COR-L47 (cell line): Measurements from ENCODE around the gene AGPAT3.

ENCODE experiments used
- DNase-seq: peaks from one replicate; lab custom pipeline; 2025; lab: John Stamatoyannopoulos, UW

The AGPAT3 gene

DNA sequence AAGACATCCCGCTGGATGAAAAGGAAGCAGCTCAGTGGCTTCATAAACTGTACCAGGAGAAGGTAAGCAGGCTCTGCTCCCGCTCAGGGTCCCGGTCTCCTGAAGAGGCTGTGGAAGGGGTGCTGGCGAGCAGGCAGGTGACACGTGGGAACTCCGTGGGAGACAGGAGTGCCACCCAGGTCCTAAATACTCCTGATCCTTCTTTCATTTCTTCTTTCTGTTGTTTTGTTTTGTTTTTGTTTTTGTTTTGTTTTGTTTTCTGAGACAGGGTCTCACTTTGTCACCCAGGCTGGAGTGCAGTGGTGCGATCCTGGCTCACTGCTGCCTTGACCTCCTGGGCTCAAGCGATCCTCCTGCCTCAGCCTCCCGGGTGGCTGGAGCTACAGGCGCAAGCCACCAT lies 113.0 kb downstream of the AGPAT3 start:
- no peak for DNase-seq

DNA sequence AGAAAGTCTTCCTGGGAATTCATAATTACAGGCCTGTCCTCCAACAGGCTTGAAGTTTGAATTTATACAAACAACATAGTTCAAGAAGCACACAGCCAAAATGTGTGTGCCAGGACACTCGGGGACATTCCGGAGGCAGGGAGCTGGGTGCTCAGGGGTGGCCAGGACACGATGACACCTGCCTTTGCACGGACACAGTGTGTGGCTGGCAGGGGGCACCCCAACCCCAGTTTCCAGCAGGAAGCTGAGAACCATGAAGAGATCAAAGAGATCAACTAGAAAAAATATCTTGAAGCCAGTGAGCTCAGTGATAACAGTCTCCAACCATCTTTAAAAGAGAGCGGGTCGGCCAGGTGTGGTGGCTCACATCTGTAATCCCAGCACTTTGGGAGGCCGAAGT lies 114.6 kb downstream of the AGPAT3 start:
- no peak for DNase-seq

DNA sequence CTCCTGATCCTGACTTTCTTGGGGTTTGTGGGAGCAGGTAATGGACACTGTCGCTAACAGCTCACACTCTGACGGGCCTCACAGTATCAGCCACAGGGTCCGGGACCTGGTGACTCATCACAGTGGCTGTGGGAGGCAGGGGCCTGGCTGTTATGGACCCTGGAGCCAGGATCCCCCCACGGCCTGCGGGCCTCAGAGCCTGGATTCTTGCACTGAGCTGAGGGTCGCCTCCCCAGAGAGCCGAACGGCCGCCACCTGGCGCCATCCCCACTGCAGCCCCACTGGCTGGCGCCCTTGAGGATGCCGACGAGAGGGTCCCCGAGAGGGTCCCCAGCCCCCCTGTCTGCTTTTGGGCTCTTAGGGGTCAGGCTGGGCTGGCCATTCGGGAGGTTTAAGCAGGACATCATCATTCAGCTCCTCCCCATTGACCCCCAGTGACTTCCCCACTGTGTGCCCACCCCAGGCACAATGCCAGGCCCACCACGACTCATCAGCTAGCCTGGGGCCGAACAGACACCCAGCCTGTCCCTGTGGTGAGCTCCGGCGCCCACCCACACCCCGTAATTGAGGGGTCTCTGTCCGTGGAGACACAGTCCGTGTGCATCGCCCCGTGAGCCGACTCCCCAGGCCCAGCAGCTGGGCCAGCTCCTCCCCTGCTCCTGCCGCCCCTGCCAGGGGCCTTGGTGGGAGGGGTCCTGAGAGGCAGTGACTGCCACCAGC lies 116.3 kb downstream of the AGPAT3 start:
- DNase-seq = no peak

DNA sequence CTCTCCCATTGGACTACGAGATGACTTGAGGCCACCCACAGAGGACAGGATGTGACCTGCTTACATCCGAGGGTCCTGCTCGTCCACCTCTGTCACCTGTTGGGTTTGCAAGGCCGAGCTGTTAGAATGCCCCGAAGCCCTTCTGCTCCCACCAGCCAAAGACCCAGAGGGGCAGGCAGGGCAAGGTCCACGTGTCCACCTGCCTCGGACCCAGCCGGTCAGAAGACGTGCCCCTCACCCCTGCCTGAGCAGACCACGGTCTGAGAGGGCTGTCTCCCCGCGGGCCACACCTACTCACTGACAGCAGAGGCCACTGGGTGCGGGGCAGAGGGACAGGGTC lies 116.8 kb downstream of the AGPAT3 start:
- no peak for DNase-seq

DNA sequence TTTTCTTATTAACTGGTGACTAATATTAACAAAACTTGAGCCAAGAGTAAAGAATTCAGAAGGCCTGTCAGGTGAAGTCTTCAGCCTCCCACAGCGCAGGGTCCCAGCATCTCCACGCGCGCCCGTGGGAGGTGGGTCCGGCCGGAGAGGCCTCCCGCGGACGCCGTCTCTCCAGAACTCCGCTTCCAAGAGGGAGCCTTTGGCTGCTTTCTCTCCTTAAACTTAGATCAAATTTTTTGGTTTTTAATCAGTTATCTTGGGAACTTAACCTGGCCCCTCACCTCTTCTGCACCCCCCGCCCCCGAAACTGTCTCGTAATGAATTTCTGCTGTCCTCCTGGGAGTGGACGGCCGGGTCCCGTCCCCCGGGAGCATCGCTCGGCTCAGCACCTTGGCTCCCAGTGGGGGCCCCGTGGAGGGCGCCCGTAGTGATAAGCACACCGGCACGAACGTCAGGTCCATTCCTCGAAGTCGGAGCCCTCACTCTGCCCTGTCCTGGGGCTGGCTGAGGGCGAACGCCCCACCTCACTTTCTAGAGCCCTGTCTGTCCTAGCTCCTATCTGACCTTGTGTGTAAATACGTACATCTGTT lies 117.6 kb downstream of the AGPAT3 start:
- no peak for DNase-seq

DNA sequence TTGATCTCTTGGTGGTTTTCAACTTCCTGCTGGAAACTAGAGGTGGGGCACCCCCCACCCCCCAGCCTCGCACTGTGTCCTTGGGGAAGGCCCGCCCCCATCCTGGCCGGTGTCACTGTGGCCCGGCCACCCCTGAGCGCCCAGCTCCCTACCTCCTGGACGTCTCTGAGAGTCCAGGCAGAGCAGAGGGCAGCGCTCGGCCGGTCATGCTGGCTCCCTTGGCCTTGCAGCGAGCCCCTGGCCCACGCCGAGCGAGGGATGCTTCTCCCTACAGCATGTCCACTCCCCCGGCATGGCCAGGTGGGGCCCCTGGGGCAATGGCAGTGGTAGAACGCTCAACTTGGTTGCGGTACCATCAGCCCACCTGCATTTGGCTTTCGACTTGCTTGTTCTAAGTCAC lies 118.4 kb downstream of the AGPAT3 start:
- no peak for DNase-seq

DNA sequence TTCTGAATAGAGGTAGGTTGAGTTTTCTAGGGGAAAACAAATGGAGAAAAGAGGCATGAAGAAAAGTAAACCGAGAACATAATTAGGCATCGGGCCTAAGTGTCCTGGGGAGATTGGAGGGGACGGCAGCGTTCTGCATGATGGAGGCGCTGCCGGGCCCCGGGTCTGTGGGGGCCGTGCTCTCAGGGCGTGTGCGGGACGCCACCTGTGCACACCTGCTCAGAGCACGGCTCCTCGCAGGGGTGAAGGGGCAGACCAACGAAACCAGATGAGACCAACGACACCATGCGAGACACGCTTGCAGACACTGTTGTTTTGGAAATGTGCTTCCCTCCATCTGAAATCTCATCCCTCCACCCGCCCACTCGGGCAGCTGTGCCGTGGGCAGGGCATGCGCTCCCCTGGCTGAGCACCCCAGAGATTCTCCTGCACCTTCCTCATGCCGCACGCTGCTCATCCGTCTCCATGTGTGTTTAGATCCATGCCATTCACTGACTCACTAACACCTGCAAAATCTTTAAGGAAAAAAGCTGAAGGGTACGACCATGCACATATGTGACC lies 118.9 kb downstream of the AGPAT3 start:
- no peak for DNase-seq

DNA sequence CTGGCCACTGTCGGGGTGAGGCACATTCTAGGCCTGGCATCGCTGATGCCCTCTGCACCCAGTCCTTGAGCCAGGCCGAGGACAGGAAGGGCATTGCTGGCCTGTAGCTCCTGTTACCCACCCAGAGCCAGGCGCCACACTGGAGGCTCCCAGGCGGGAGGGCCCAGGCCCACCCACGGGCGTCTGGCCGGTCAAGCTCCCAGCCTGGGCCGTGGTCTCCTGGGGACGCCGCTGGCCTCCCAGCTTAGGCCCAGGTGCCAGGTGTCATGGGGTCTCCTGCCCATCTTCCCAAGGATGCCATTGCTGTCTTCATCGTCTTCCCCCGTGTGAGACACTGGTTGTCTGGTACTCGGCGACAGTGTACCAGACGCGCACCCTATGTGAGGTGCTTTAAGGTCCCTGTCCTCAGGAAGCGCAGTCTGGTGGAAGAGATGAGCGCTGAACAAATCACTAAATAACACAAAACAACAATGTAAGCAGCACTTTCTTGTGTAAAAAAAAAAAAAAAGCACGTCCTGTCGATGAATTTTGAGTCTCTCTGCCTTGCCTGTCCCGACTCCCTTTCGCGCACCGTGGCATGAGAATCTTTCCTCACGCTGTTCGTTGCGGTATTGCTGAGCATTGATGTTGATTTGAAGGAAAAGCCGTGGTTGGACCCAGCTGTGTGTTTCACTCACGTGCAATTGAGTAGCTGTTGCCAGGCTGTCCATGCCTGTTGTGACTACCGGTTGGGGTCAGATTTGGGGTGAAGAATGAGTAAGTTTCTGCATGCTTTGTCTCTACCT lies 120.1 kb downstream of the AGPAT3 start:
- no peak for DNase-seq

DNA sequence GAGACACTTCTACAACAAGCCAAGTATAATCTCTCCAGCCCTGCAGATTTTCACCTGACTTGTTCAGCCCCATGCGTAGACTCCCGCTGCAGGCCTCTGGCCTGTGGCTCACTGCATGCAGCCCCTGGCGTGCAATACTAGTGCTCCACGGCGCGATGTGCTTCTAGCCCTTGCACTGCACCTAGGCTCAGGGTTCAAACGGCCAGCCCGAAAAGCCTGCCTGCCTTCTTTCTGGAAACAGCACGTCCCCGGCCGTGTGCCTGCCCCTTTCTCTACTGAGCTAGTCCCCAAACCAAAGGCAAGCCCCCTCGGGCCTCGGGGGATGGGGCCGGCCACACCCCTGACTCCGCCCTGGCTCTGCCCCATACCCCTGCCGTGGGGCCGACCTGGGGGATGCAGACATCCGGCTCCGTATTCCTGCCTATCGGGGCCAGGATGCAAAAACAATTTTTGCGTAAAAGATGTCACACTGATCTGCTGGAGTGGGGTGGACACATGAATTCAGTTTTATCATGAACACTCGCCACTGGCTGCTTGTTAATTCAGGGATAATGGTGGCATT lies 120.7 kb downstream of the AGPAT3 start:
- DNase-seq = no peak

DNA sequence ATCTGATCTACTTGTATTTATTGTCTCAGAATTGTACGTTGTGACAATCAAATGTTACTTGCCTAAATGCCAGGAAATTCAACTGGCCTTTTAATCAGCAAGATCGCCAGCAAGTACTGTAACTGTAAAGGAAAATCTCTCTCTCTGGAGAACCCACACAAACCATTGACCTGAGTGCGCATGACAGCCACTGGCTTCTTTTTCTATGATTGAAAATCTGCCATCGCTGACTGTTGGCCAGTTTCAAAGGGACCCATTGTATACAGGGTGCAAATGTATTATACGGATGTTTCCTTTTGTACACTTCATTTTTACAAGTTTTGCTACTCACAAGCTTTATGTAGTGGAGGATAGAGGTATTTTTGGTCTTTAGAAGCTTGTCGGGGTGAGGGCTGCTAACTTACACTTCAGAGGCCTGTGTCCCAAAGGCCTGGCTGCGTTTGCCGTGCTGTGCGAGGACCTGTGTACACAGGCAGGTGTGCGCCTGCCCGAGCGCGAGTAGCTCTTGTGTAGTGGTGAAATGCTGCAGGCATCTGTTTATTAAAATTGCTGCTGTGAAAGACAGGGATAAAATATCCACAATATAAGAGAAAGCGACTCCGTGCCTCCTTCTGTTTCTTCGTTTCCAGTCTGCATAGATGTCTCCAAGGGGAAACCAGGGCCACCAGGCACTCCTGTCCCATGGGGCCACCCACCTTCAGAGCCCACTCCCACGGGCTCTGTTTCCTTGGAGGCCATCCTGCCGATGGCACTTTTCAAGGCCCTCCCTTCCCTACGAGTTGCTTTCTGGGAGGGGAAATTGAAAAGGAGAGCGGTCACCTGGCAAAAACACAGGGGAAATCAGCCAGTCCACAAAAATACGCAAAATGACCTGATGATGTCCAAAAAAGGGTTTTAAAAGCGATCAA lies 121.8 kb downstream of the AGPAT3 start:
- no peak for DNase-seq

DNA sequence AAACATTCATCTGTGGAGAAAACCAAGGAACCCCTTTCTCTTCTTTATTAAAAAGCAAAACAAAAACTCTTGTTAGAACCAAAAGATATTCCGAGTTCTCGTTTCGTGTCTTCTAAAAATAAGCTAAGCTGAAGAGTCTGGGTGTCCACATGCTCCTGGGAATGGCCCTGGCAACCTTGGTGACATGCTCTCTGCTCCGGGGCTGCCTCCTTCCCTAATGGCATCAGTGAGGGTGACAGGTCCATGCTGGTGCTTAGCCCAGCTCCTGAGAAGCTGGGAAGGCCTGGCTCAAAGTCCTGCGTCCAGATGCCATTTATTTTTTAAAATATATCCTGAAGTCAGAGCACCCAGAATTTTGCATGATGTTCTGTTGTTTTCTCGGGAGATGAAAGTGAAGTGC lies 122.5 kb downstream of the AGPAT3 start:
- DNase-seq = no peak

DNA sequence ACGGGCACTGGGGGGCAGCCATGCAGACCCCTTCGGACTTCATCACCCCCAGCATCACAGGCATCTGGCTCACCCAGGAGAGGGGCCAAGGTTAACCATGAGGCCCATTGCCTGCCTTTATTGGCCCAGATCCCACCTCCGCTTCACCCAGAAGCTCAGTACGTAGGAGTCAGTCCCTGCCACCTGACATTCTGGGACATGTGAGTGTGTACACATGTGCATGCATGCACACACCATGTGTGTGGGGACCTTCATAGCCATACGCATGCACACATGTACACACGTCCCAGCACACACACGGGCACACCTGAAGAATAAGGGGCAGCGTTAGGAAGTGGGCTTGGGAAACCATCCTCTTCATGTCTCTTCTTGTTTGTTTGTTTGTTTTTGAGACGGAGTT lies 123.0 kb downstream of the AGPAT3 start:
- no peak for DNase-seq

DNA sequence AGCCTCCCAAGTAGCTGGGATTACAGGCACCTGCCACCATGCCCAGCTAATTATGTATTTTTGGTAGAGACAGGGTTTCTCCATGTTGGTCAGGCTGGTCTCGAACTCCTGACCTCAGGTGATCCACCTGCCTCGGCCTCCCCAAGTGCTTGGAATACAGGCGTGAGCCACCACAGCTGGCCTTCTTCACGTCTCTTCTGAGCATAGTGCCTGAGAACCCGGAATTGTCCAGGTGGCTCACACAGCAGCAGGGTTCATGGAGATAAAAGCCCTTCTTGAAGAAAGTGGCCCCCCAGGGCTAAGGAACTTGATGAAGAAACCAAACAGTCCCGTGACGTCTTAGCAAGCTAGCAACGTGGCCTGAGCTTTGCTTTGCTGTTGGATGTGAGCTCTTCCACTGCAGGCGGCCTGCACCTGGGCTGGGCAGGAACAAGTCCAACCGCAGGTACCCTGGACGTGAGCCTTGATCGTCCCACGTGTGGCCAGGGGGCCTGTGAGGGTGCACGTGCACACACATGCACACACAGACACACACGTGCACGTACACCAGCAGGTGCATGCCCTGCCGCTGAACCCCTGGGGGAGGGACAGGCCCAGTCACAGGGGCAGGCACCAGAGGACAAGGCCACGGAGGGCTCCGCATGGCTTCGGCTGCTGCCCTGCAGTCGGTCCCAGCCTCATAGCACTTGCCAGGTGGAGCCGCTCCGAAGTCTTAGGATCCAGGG lies 123.6 kb downstream of the AGPAT3 start:
- no peak for DNase-seq

DNA sequence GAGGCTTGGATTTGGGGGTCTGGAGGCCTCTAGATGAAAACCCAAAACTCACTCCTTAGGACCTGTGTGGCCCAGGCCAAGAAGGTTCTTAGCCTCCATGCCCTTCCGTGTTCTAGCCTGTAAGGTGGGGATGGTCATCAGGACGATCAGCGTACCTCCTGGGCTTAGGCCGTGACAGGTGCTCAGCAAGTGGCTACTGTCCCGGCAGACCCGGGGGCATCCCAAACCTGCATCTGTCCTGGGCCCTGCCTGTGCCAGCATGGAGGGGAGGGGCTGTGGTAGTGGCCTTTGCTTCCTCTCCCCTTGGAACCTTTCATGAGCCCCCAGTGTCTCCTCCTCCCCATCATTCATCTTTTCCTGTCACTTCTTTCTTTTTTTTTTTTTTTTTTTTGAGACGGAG lies 124.4 kb downstream of the AGPAT3 start:
- no peak for DNase-seq

DNA sequence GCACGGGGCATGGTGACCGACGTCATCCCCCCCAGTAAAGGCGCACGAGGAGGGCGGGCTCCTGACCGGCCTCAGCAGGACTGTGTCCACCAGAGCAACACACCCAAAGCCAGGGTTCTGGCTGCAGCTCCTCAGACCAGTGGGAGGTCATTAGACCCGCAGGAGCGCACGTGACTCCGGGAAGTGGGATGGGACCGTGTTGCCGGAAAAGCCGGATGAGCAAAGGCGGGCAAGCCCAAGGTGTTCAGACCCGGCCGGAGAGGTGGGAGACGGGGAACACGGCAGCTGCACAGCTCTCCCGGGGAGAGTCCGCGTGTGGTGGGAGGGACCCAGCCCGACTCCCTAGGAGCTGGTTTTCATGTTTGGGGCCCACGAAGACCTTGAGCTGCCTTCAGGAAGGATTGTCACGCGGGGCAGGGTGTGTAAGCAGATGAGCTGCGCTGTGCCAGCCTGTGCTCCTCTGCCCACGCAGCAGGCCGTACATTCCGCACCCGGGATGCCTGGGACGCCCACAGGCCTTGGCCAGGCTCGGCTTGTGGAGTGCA lies 126.5 kb downstream of the AGPAT3 start:
- DNase-seq = no peak

DNA sequence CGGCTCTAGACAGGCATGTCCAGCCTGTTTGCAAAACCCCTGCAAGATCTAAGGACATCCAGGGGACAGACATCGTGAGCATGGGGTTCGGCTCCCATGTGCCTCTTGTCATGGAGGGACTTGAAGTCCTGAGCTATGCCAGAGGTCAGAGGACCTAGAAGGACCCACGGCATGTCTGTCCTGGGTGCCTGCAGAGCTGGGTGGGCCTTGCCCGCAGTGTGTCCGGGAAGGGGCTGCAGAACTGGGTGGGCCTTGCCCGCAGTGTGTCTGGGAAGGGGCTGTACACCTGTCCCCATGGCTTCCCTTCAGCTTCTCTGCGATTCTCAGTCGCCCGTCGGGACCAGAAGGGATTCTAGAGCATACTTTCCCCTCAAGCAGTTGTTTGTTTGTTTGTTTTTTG lies 127.1 kb downstream of the AGPAT3 start:
- no peak for DNase-seq

DNA sequence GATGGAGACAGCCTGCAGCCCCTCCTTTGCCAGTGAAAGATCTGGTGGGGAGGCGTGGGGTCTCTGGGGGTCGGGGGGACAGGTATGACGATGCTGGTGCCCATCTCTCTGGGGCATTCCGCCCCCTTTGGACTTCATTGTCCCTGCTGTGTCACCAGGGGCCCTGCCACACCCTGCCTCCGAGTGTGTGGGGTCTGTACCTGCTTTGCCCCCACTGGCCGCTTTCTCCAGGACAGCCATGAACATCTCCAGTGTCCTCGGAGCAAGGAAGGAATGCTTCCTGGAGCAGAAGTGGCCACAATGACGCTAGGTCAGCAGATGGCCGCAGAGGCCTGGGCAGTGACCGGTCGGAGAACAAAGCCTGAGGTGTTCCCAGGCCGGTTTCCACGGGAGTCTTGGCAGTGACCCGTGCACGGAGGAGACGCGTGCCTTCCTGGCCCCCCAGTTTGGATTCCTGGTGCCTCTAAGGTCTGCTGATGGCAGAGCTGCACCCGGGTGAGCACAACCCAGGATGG lies 128.5 kb downstream of the AGPAT3 start:
- no peak for DNase-seq

DNA sequence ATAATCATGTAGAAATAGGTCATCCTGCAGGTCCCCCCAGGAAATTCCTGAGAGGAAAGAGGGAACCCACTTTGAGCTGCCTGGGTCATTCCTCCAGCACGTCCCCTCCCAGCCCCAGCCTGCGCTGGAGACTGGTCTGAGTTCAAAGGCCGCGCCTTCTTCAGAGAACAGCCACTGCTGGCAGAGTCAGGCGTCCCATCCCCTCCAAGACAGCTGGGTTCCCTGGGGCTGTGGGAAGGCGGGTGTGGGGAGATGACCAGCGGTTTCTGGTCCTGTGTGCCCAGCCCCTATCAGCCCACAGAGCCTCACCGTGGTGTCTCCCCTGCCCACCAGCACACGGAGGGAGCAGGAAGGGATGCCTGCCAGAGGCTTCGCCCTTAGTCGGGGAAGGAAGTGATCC lies 129.1 kb downstream of the AGPAT3 start:
- DNase-seq = no peak

DNA sequence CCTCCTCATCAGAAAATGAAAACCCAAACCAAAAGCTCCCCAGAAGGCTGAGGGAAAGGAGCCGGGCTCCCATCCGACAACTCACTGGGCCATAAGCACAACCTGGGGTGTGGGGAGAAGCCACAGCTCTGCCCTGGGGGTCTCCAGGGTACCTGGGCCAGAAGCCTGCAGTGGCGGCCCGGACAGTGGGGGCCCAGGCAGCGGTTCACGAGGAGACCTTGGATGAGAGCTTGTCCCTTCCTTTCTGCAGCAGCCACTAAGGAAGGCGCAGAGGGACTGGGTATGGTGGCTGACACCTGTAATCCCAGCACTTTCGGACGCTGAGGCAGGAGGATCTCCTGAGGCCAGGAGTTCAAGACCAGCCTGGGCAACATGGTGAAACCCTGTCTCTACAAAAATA lies 129.6 kb downstream of the AGPAT3 start:
- DNase-seq = no peak

DNA sequence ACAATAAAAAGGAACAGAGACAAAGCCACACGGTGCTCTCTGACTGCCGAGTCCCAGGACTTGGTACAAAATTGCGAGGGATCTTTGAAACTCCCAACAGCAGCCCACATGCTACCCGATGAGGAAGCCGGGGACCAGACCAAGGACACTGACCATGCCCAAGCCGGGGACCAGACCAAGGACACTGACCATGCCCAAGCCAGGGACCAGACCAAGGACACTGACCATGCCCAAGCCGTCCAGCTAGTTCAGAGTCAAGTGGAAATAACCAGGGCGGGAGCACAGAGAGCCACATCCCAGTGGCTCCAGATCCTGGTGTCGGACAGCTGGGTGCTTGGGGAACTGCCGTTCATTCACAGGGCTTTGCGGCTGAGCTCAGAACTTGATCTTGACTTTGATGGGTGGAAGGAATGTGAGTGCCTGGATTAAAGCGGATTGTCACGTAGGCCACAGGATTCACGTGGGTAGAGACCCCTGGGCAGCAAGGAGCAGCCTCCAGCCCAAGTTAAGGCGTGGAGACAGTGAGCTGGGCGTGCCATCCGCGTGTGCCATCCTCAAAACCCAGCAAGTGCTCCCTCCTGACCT lies 130.6 kb downstream of the AGPAT3 start:
- no peak for DNase-seq
